Measurements from ENCODE around the gene SYT12. TPM values are rescaled to one million over a fixed set of nuclear protein-coding genes. Genes with fewer than 3 reads are reported as not detected.

The SYT12 gene
- total RNA-seq, 1 experiment from 2014 or later: 4.6 TPM

DNA sequence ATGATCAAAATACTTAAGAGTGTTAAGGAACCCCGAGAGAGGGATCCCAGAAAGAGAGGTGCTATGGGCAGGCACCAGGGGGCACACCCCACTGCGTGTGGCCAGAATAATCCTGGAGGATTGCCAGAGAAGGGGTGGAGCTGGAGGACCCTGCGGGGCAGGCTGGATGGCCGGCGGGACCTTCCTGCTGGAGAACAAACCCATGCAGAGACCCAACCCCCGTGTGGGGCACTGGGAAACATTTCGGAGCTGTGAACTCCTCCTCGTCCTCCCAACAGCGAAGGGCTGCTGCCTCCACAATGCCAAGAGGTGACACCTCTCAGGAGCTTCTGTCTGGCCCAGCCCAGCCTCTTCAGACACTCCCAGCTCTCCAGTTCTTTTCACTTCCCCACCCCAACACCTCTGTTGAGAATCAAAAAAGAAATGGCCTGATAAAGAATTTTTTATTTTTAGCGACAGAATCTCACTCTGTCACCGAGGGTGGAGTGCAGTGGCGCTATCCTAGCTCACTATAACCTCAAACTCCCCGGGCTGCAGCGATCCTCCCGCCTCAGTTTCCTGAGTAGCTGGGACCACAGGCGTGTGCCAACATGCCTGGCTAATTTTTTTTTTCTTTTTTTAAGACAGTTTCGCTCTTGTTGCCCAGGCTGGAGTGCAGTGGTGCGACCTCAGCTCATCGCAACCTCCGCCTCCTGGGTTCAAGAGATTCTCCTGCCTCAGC, 59.3 kb downstream of the SYT12 start:
- POLR2A ChIA-PET: interaction anchor here (0.9 kb wide), 1 partner anchor 10 kb away, joined by 3 read pairs; no protein-coding TSS in a partner anchor
- CTCF ChIA-PET: interaction anchor here (0.5 to 3.8 kb wide), 27 partner anchors 8 to 946 kb away, joined by 3 to 42 read pairs (median 4); partner anchors contain the start of genes KDM2A and RHOD

More for the DNA sequence above, 59.3 kb downstream of the SYT12 start:
- peak; percentile 52 for DNase-seq (ENCODE audit: low spot score)
- ATAC-seq: peak; percentile 61
- peak overlapping the region; percentile 62 for H3K4me3 Mint-ChIP-seq
- no peaks in the 10 kb centered on the region for H3K27me3 Mint-ChIP-seq (ENCODE audit: low read depth)
- H3K4me1 Mint-ChIP-seq: peaks cover 24% of the 10 kb centered on the region
- TF ChIP-seq, protein P1, sequence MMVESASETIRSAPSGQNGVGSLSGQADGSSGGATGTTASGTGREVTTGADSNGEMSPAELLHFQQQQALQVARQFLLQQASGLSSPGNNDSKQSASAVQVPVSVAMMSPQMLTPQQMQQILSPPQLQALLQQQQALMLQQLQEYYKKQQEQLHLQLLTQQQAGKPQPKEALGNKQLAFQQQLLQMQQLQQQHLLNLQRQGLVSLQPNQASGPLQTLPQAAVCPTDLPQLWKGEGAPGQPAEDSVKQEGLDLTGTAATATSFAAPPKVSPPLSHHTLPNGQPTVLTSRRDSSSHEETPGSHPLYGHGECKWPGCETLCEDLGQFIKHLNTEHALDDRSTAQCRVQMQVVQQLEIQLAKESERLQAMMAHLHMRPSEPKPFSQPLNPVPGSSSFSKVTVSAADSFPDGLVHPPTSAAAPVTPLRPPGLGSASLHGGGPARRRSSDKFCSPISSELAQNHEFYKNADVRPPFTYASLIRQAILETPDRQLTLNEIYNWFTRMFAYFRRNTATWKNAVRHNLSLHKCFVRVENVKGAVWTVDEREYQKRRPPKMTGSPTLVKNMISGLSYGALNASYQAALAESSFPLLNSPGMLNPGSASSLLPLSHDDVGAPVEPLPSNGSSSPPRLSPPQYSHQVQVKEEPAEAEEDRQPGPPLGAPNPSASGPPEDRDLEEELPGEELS (CRISPR knock-in tag; IDR thresholded peaks at IDR 0.05): no peak
- TF ChIP-seq, protein P2, sequence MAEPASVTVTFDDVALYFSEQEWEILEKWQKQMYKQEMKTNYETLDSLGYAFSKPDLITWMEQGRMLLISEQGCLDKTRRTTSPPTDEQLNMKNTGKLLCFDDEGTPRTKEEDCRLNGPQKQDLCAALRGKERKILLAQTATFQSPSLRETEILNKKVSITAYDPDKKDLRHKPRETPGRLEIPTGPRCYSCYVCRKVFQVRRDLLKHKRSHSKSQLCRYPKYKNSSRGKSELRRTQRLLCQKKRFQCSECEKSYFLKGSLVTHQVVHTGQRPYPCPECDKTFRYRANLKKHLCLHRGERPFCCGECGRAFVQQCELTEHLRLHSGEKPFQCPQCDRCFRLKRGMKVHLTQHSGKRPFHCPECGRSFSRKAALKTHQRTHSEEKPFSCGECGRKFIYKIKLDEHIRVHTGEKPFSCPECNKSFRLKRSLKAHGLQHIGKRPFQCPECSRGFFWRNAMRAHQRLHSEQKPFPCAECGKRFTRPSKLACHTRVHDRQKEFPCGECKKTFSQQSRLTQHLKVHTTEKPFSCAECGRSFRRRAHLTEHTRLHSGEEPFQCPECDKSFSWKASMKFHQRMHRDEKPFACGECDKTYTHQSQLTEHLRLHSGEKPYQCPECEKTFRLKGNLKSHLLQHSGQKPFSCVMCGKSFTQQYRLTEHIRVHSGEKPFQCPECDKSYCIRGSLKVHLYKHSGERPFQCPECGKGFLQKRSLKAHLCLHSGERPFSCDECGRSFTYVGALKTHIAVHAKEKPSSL (CRISPR knock-in tag; conservative IDR thresholded peaks at IDR 0.05): no peak
- TF ChIP-seq, protein P3, sequence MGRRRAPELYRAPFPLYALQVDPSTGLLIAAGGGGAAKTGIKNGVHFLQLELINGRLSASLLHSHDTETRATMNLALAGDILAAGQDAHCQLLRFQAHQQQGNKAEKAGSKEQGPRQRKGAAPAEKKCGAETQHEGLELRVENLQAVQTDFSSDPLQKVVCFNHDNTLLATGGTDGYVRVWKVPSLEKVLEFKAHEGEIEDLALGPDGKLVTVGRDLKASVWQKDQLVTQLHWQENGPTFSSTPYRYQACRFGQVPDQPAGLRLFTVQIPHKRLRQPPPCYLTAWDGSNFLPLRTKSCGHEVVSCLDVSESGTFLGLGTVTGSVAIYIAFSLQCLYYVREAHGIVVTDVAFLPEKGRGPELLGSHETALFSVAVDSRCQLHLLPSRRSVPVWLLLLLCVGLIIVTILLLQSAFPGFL (CRISPR knock-in tag; IDR thresholded peaks at IDR 0.05; ENCODE audit: borderline replicate concordance): no peak
- TF ChIP-seq ETV6 (CRISPR knock-in tag; IDR thresholded peaks at IDR 0.05): no peak
- TF ChIP-seq NR1H2 (CRISPR knock-in tag; IDR thresholded peaks at IDR 0.05): no peak
- TF ChIP-seq, protein P4, sequence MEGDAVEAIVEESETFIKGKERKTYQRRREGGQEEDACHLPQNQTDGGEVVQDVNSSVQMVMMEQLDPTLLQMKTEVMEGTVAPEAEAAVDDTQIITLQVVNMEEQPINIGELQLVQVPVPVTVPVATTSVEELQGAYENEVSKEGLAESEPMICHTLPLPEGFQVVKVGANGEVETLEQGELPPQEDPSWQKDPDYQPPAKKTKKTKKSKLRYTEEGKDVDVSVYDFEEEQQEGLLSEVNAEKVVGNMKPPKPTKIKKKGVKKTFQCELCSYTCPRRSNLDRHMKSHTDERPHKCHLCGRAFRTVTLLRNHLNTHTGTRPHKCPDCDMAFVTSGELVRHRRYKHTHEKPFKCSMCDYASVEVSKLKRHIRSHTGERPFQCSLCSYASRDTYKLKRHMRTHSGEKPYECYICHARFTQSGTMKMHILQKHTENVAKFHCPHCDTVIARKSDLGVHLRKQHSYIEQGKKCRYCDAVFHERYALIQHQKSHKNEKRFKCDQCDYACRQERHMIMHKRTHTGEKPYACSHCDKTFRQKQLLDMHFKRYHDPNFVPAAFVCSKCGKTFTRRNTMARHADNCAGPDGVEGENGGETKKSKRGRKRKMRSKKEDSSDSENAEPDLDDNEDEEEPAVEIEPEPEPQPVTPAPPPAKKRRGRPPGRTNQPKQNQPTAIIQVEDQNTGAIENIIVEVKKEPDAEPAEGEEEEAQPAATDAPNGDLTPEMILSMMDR (IDR thresholded peaks at IDR 0.05): no peak
- no peak for TF ChIP-seq SMAD4 (CRISPR knock-in tag; IDR thresholded peaks at IDR 0.05)
- TF ChIP-seq, protein P5, sequence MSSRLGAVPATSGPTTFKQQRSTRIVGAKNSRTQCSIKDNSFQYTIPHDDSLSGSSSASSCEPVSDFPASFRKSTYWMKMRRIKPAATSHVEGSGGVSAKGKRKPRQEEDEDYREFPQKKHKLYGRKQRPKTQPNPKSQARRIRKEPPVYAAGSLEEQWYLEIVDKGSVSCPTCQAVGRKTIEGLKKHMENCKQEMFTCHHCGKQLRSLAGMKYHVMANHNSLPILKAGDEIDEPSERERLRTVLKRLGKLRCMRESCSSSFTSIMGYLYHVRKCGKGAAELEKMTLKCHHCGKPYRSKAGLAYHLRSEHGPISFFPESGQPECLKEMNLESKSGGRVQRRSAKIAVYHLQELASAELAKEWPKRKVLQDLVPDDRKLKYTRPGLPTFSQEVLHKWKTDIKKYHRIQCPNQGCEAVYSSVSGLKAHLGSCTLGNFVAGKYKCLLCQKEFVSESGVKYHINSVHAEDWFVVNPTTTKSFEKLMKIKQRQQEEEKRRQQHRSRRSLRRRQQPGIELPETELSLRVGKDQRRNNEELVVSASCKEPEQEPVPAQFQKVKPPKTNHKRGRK (CRISPR knock-in tag; IDR thresholded peaks at IDR 0.05; ENCODE audit: borderline replicate concordance): no peak
- 0 out of 2 replicates have a peak, but pooled peaks have one; percentile 38 for TF ChIP-seq ZNF423 (CRISPR knock-in tag; IDR thresholded peaks at IDR 0.05)
- TF ChIP-seq, protein P6, sequence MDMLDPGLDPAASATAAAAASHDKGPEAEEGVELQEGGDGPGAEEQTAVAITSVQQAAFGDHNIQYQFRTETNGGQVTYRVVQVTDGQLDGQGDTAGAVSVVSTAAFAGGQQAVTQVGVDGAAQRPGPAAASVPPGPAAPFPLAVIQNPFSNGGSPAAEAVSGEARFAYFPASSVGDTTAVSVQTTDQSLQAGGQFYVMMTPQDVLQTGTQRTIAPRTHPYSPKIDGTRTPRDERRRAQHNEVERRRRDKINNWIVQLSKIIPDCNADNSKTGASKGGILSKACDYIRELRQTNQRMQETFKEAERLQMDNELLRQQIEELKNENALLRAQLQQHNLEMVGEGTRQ (CRISPR knock-in tag; IDR thresholded peaks at IDR 0.05): no peak
- TF ChIP-seq, protein P7, sequence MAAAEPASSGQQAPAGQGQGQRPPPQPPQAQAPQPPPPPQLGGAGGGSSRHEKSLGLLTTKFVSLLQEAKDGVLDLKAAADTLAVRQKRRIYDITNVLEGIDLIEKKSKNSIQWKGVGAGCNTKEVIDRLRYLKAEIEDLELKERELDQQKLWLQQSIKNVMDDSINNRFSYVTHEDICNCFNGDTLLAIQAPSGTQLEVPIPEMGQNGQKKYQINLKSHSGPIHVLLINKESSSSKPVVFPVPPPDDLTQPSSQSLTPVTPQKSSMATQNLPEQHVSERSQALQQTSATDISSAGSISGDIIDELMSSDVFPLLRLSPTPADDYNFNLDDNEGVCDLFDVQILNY (CRISPR knock-in tag; IDR thresholded peaks at IDR 0.05): no peak
- no peak for TF ChIP-seq EMX1 (CRISPR knock-in tag; IDR thresholded peaks at IDR 0.05)
- 0 out of 2 replicates have a peak, but pooled peaks have one; percentile 12 for TF ChIP-seq SP1 (CRISPR knock-in tag; conservative IDR thresholded peaks at IDR 0.05)
- no peaks in the 10 kb centered on the region for H3K36me3 Mint-ChIP-seq
- no peak overlapping the region for H3K27ac Mint-ChIP-seq
- H3K9me3 Mint-ChIP-seq: no peaks in the 10 kb centered on the region

Data from WTC11 (cell line).